Lower lobe of right lung (tissue), 2 donors: ENCODE results near the gene AUTS2. TPM values are rescaled to one million over a fixed set of nuclear protein-coding genes. Genes with fewer than 3 reads are reported as not detected.

Experiments
- ATAC-seq, 2 donors: fragments of 200-7000 bp; cut with Tn5 transposase; one replicate each; pipeline ENCODE4 v1.9.1; 2020 to 2022; ENCODE audit warnings: mild to moderate bottlenecking in 2 of 2, moderate library complexity in 2 of 2
- DNase-seq: peaks from one replicate; pipeline ENCODE4 v3.0.0-alpha.2; 2020
- H3K27ac ChIP-seq: fragments of 200-600 bp; one replicate; pipeline ENCODE4 v1.8.0; 2022
- H3K27me3 ChIP-seq: fragments of 200-600 bp; one replicate; pipeline ENCODE4 v1.8.0; 2022; ENCODE audit warnings: low read depth
- H3K36me3 ChIP-seq: fragments of 200-600 bp; one replicate; pipeline ENCODE4 v1.8.0; 2022; ENCODE audit warnings: mild to moderate bottlenecking
- H3K4me1 ChIP-seq: fragments of 200-600 bp; one replicate; pipeline ENCODE4 v1.8.0; 2022
- H3K4me3 ChIP-seq: fragments of 200-600 bp; one replicate; pipeline ENCODE4 v1.8.0; 2022; ENCODE audit warnings: mild to moderate bottlenecking
- H3K9me3 ChIP-seq: fragments of 200-600 bp; one replicate; pipeline ENCODE4 v1.8.0; 2022
- CTCF ChIP-seq: fragments of 200-600 bp; IDR thresholded peaks from one replicate; pipeline ENCODE4 v1.8.0; 2022; ENCODE audit warnings: antibody characterized with exemption, mild to moderate bottlenecking
- intact Hi-C: fragments of 100-400 bp; cut with DNase I; formaldehyde crosslinking; loops from one replicate; pipeline ENCODE4 v1.11.0; 2022
- total RNA-seq: library from RNA; stranded (reverse); fragmentation: NEBNext Ultra II Directional; extraction: Animal tissue kit (Norgen Biotek cat#: 25700); gene quantifications from one replicate; pipeline ENCODE4 v1.2.1, GENCODE V29; 2021
- donor health status: DM: no; HTN: yes; CAD: no; lungs with severe emphysema.

Gene AUTS2
- total RNA-seq, 1 donor from 2014 or later, result 45.7 TPM

GRCh38 chr7:69953136-69954067 lies 355.1 kb downstream of the AUTS2 start:
- Histone ChIP-seq H3K4me3 (no peak overlapping the region), H3K27me3 (no peaks in the 10 kb centered on the region), H3K27ac (no peak overlapping the region), H3K36me3 (no peaks in the 10 kb centered on the region), H3K4me1 (no peaks in the 10 kb centered on the region), H3K9me3 (no peaks in the 10 kb centered on the region)
- no peak for DNase-seq
- intact Hi-C loops, result no loop called here
- ATAC-seq, result no peak
- no peak for TF ChIP-seq CTCF

GRCh38 chr7:69956541-69956940 lies 358.3 kb downstream of the AUTS2 start:
- no peaks in the 10 kb centered on the region for H3K27me3 ChIP-seq
- H3K9me3 ChIP-seq, result no peaks in the 10 kb centered on the region
- H3K36me3 ChIP-seq, result no peaks in the 10 kb centered on the region
- ATAC-seq (no peak), DNase-seq (no peak)
- H3K27ac ChIP-seq, result no peak overlapping the region
- no peak for TF ChIP-seq CTCF
- H3K4me1 ChIP-seq, result peaks cover 2% of the 10 kb centered on the region
- H3K4me3 ChIP-seq, result no peak overlapping the region
- intact Hi-C loops, result no loop called here

GRCh38 chr7:69957661-69958060 lies 359.4 kb downstream of the AUTS2 start:
- peaks cover 13% of the 10 kb centered on the region for H3K4me1 ChIP-seq
- ATAC-seq (no peak), DNase-seq (no peak)
- no peaks in the 10 kb centered on the region for H3K27me3 ChIP-seq
- no peaks in the 10 kb centered on the region for H3K36me3 ChIP-seq
- H3K4me3 ChIP-seq, result no peak overlapping the region
- H3K9me3 ChIP-seq, result no peaks in the 10 kb centered on the region
- TF ChIP-seq CTCF, result no peak
- intact Hi-C loops, result no loop called here
- H3K27ac ChIP-seq, result no peak overlapping the region

GRCh38 chr7:69959789-69960499 lies 361.7 kb downstream of the AUTS2 start:
- no peaks in the 10 kb centered on the region for H3K9me3 ChIP-seq
- intact Hi-C loops, result no loop called here
- peaks cover 23% of the 10 kb centered on the region for H3K4me1 ChIP-seq
- no peak for TF ChIP-seq CTCF
- H3K27me3 ChIP-seq, result no peaks in the 10 kb centered on the region
- H3K27ac ChIP-seq, result no peak overlapping the region
- DNase-seq (no peak), ATAC-seq (no peak)
- H3K4me3 ChIP-seq, result no peak overlapping the region
- H3K36me3 ChIP-seq, result no peaks in the 10 kb centered on the region

GRCh38 chr7:69961436-69961835 lies 363.2 kb downstream of the AUTS2 start:
- no peak overlapping the region for H3K4me3 ChIP-seq
- H3K27ac ChIP-seq, result no peak overlapping the region
- no peaks in the 10 kb centered on the region for H3K9me3 ChIP-seq
- peaks cover 23% of the 10 kb centered on the region for H3K4me1 ChIP-seq
- no peak for TF ChIP-seq CTCF
- DNase-seq, result no peak
- no peaks in the 10 kb centered on the region for H3K27me3 ChIP-seq
- H3K36me3 ChIP-seq, result no peaks in the 10 kb centered on the region
- intact Hi-C loops, result no loop called here
- ATAC-seq, result no peak
